Adrenal gland (tissue), 5 donors: Measurements from ENCODE around the gene CACNG1.
"Not testable (repeated sequence)": the region's sequence is repeated elsewhere in the genome, so short reads cannot be mapped to it uniquely, and the experiment has no call there.

Experiments used
- POLR2A ChIP-seq, 2 donors: fragments of 450-650 bp; IDR thresholded peaks; one replicate each; pipeline ENCODE4 v1.6.1; 2017; ENCODE audit warnings: antibody characterized with exemption in 2 of 2, mild to moderate bottlenecking in 2 of 2, moderate library complexity in 1 of 2
- TF ChIP-seq, protein P1 (sequence below), 6 experiments: fragments of 450-650 bp in 4 of 6; fragments of 200-600 bp in 2 of 6; sonication (generic) in 1 of 6; IDR thresholded peaks; 1 replicate in 5 of 6; 2 replicates in 1 of 6; pipeline versions ENCODE4 v1.5.1 to v1.8.0; 2016 to 2021; ENCODE audit warnings: antibody characterized with exemption in 6 of 6, mild to moderate bottlenecking in 2 of 6, moderate library complexity in 1 of 6
- donor health status: DM: no; HTN: no; CAD: no.

GRCh38 chr17:67041119-67041518 lies 3.2 kb upstream of the CACNG1 start:
- TF ChIP-seq, protein P1, sequence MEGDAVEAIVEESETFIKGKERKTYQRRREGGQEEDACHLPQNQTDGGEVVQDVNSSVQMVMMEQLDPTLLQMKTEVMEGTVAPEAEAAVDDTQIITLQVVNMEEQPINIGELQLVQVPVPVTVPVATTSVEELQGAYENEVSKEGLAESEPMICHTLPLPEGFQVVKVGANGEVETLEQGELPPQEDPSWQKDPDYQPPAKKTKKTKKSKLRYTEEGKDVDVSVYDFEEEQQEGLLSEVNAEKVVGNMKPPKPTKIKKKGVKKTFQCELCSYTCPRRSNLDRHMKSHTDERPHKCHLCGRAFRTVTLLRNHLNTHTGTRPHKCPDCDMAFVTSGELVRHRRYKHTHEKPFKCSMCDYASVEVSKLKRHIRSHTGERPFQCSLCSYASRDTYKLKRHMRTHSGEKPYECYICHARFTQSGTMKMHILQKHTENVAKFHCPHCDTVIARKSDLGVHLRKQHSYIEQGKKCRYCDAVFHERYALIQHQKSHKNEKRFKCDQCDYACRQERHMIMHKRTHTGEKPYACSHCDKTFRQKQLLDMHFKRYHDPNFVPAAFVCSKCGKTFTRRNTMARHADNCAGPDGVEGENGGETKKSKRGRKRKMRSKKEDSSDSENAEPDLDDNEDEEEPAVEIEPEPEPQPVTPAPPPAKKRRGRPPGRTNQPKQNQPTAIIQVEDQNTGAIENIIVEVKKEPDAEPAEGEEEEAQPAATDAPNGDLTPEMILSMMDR (IDR thresholded peaks at IDR 0.05) = not testable (repeated sequence)
- TF ChIP-seq POLR2A (IDR thresholded peaks at IDR 0.05) = not testable (repeated sequence)
